Liver (tissue), 9 donors: ENCODE measurements around the gene RIC3. TPM values are rescaled to one million over a fixed set of nuclear protein-coding genes. Genes with fewer than 3 reads are reported as not detected.

ENCODE experiments used
- DNase-seq: peaks from one replicate; pipeline ENCODE4 v3.0.0-alpha.2; 2017; ENCODE audit warnings: low spot score
- H3K27ac ChIP-seq, 2 donors: one replicate each; pipeline ENCODE4 v1.7.0; 2013; ENCODE audit warnings: inconsistent platforms in 2 of 2, low read length in 2 of 2, control low read depth in 1 of 2, low read depth in 1 of 2, mild to moderate bottlenecking in 1 of 2
- H3K27me3 ChIP-seq, 4 donors: one replicate each; pipeline versions ENCODE4 v1.6.1 to v1.7.0; 2013; ENCODE audit warnings: low read length in 3 of 4, inconsistent platforms in 1 of 4, mild to moderate bottlenecking in 1 of 4, moderate library complexity in 1 of 4; ENCODE audit not compliant: control insufficient read depth in 4 of 4, insufficient read depth in 4 of 4
- H3K36me3 ChIP-seq, 4 donors: one replicate each; pipeline versions ENCODE4 v1.6.1 to v1.7.0; 2013; ENCODE audit warnings: low read length in 3 of 4, mild to moderate bottlenecking in 3 of 4, low read depth in 1 of 4, moderate library complexity in 1 of 4; ENCODE audit not compliant: control insufficient read depth in 4 of 4, insufficient read depth in 3 of 4
- H3K4me1 ChIP-seq, 4 donors: one replicate each; pipeline versions ENCODE4 v1.6.1 to v1.7.0; 2013; ENCODE audit warnings: low read length in 3 of 4, mild to moderate bottlenecking in 3 of 4, moderate library complexity in 1 of 4; ENCODE audit not compliant: control insufficient read depth in 4 of 4, insufficient read depth in 4 of 4
- H3K4me3 ChIP-seq, 3 donors: one replicate each; pipeline versions ENCODE4 v1.6.1 to v1.7.0; 2013; ENCODE audit warnings: low read length in 3 of 3, control low read depth in 1 of 3, low read depth in 1 of 3, mild to moderate bottlenecking in 1 of 3
- H3K9ac ChIP-seq, 2 donors: one replicate each; pipeline ENCODE4 v1.7.0; 2013; ENCODE audit warnings: low read length in 2 of 2, mild to moderate bottlenecking in 2 of 2, moderate library complexity in 2 of 2, control low read depth in 1 of 2, low read depth in 1 of 2
- H3K9me3 ChIP-seq, 4 donors: one replicate each; pipeline versions ENCODE4 v1.6.1 to v1.7.0; 2013; ENCODE audit warnings: low read length in 3 of 4; ENCODE audit not compliant: control insufficient read depth in 4 of 4
- EGR1 ChIP-seq, 2 donors: IDR thresholded peaks; 2 replicates each; pipeline ENCODE4 v1.6.1; 2016 to 2018; ENCODE audit warnings: antibody characterized with exemption in 2 of 2, low read depth in 2 of 2
- FOXA1 ChIP-seq: IDR thresholded peaks from 2 replicates; pipeline ENCODE4 v1.6.1; 2016; ENCODE audit warnings: antibody characterized with exemption
- GABPA ChIP-seq, 2 donors: IDR thresholded peaks in 1 of 2; conservative IDR thresholded peaks in 1 of 2; 2 replicates each; pipeline ENCODE4 v1.6.1; 2016; ENCODE audit warnings: antibody characterized with exemption in 2 of 2, mild to moderate bottlenecking in 1 of 2, moderate library complexity in 1 of 2
- HNF4A ChIP-seq, 2 donors: conservative IDR thresholded peaks; 2 replicates each; pipeline ENCODE4 v1.6.1; 2016; ENCODE audit warnings: antibody characterized with exemption in 2 of 2, mild to moderate bottlenecking in 2 of 2
- JUND ChIP-seq, 2 donors: IDR thresholded peaks; 2 replicates each; pipeline ENCODE4 v1.6.1; 2016; ENCODE audit warnings: antibody characterized with exemption in 2 of 2
- MAX ChIP-seq: IDR thresholded peaks from 2 replicates; pipeline ENCODE4 v1.6.1; 2016; ENCODE audit warnings: antibody characterized with exemption
- NR2F2 ChIP-seq: IDR thresholded peaks from 2 replicates; pipeline ENCODE4 v1.6.1; 2016; ENCODE audit warnings: antibody characterized with exemption
- RAD21 ChIP-seq, 2 donors: IDR thresholded peaks; 2 replicates each; pipeline ENCODE4 v1.6.1; 2016; ENCODE audit warnings: antibody characterized with exemption in 2 of 2, mild to moderate bottlenecking in 2 of 2
- REST ChIP-seq: IDR thresholded peaks from 2 replicates; pipeline ENCODE4 v1.6.1; 2016; ENCODE audit warnings: antibody characterized with exemption, mild to moderate bottlenecking
- RXRA ChIP-seq, 2 donors: IDR thresholded peaks; 2 replicates each; pipeline ENCODE4 v1.6.1; 2017 to 2018; ENCODE audit warnings: antibody characterized with exemption in 2 of 2, mild to moderate bottlenecking in 1 of 2
- SP1 ChIP-seq: IDR thresholded peaks from 2 replicates; pipeline ENCODE4 v1.6.1; 2018; ENCODE audit warnings: antibody characterized with exemption, mild to moderate bottlenecking
- TAF1 ChIP-seq: conservative IDR thresholded peaks from 2 replicates; pipeline ENCODE4 v1.6.1; 2016; ENCODE audit warnings: antibody characterized with exemption, mild to moderate bottlenecking
- WGBS: extraction: QIAGEN DNeasy Blood & Tissue Kit; methylation state at CpG from one replicate; pipeline ENCODE4 v1.1.7; 2013; 5-methylcytosine and 5-hydroxymethylcytosine counted together
- polyA plus RNA-seq, 2 donors: library from polyadenylated mRNA; stranded (reverse) in 1 of 2; unstranded in 1 of 2; fragments of 200-250 nt in 1 of 2; fragments of >200 nt in 1 of 2; fragmentation: Nextera tagmentation in 1 of 2; extraction: Ambion mirVana in 1 of 2; gene quantifications; one replicate each; pipeline versions ENCODE4 v1.2.1 to v1.2.3, GENCODE V29; 2013 to 2015
- total RNA-seq, 2 donors: library from RNA; depleted of rRNA; stranded (reverse); fragments of >200 nt; gene quantifications; one replicate each; pipeline ENCODE4 v1.2.3, GENCODE V29; 2014
- TF ChIP-seq, protein P1 (sequence below): fragments of 150-350 bp; IDR thresholded peaks from 2 replicates; pipeline ENCODE4 v1.5.1; 2017; ENCODE audit warnings: improper control_type of control experiment, low read depth, low read length; ENCODE audit not compliant: missing input control
- TF ChIP-seq, protein P2 (sequence below): IDR thresholded peaks from 2 replicates; pipeline ENCODE4 v1.6.1; 2016; ENCODE audit warnings: antibody characterized with exemption
- TF ChIP-seq, protein P3 (sequence below): IDR thresholded peaks from 2 replicates; pipeline ENCODE4 v1.6.1; 2016; ENCODE audit warnings: antibody characterized with exemption
- donor health status: healthy.
- donor health status: healthy.
- donor health status: healthy.
- donor health status: healthy.
- donor health status: healthy.

RIC3 gene
- total and polyA plus RNA-seq, 4 donors = 0.89 to 9.8 (median 4.5) TPM

GRCh38 chr11:8101421-8101820 lies 67.4 kb downstream of the RIC3 start:
- Histone ChIP-seq H3K9ac (no peak overlapping the region), H3K9me3 (no peaks in the 10 kb centered on the region), H3K27me3 (no peaks in the 10 kb centered on the region), H3K27ac (no peak overlapping the region), H3K4me1 (no peaks in the 10 kb centered on the region), H3K4me3 (no peak overlapping the region), H3K36me3 (peaks cover 0 to 3% (median 0%) of the 10 kb centered on the region in 4 donors)
- 93% methylated on average over 11 of the region's 11 CpGs for WGBS
- DNase-seq = peak; percentile 25
- TF ChIP-seq, protein P1, sequence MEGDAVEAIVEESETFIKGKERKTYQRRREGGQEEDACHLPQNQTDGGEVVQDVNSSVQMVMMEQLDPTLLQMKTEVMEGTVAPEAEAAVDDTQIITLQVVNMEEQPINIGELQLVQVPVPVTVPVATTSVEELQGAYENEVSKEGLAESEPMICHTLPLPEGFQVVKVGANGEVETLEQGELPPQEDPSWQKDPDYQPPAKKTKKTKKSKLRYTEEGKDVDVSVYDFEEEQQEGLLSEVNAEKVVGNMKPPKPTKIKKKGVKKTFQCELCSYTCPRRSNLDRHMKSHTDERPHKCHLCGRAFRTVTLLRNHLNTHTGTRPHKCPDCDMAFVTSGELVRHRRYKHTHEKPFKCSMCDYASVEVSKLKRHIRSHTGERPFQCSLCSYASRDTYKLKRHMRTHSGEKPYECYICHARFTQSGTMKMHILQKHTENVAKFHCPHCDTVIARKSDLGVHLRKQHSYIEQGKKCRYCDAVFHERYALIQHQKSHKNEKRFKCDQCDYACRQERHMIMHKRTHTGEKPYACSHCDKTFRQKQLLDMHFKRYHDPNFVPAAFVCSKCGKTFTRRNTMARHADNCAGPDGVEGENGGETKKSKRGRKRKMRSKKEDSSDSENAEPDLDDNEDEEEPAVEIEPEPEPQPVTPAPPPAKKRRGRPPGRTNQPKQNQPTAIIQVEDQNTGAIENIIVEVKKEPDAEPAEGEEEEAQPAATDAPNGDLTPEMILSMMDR = no peak
- TF ChIP-seq EGR1 (IDR thresholded peaks at IDR 0.05; ENCODE audit: low read depth in 2 of 2) = no peak
- TF ChIP-seq, protein P2, sequence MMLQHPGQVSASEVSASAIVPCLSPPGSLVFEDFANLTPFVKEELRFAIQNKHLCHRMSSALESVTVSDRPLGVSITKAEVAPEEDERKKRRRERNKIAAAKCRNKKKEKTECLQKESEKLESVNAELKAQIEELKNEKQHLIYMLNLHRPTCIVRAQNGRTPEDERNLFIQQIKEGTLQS = no peak
- TF ChIP-seq RAD21 (IDR thresholded peaks at IDR 0.05) = no peak
- TF ChIP-seq FOXA1 = no peak
- TF ChIP-seq REST = no peak
- TF ChIP-seq SP1 = no peak
- no peak for TF ChIP-seq GABPA (IDR thresholded peaks at IDR 0.05 in 1 of 2, conservative IDR thresholded peaks at IDR 0.05 in 1 of 2)
- no peak for TF ChIP-seq MAX
- TF ChIP-seq NR2F2 = no peak

DNA sequence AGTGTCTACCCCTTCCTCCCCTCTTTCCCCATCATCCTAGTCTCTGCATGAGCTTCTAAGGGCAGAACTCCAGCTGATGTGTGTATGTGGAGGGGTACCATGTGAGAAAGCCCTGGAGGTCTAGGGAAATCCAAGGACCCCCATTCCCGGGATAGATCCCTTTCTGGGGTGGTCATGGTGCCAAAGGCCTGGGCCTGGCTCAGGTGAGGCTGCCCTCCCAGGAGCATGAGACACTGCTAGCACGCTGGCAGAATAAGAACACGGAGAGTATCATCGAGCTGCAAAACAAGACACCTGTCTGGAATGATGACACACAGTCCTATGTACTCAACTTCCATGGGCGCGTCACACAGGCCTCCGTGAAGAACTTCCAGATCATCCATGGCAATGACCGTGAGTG lies 68.2 kb downstream of the RIC3 start:
- no peaks in the 10 kb centered on the region for H3K4me1 ChIP-seq
- WGBS = 92% methylated on average over 8 of the region's 8 CpGs
- peak; percentile 28 for DNase-seq
- no peak overlapping the region for H3K4me3 ChIP-seq
- no peak overlapping the region for H3K9ac ChIP-seq
- no peaks in the 10 kb centered on the region for H3K9me3 ChIP-seq
- TF ChIP-seq GABPA (IDR thresholded peaks at IDR 0.05 in 1 of 2, conservative IDR thresholded peaks at IDR 0.05 in 1 of 2) (no peak), RXRA (IDR thresholded peaks at IDR 0.05) (no peak), HNF4A (conservative IDR thresholded peaks at IDR 0.05) (no peak), RAD21 (IDR thresholded peaks at IDR 0.05) (no peak), TAF1 (no peak), JUND (IDR thresholded peaks at IDR 0.05) (no peak), SP1 (no peak), MAX (no peak)
- TF ChIP-seq, protein P2 = no peak
- TF ChIP-seq, protein P1 = no peak
- TF ChIP-seq, protein P3, sequence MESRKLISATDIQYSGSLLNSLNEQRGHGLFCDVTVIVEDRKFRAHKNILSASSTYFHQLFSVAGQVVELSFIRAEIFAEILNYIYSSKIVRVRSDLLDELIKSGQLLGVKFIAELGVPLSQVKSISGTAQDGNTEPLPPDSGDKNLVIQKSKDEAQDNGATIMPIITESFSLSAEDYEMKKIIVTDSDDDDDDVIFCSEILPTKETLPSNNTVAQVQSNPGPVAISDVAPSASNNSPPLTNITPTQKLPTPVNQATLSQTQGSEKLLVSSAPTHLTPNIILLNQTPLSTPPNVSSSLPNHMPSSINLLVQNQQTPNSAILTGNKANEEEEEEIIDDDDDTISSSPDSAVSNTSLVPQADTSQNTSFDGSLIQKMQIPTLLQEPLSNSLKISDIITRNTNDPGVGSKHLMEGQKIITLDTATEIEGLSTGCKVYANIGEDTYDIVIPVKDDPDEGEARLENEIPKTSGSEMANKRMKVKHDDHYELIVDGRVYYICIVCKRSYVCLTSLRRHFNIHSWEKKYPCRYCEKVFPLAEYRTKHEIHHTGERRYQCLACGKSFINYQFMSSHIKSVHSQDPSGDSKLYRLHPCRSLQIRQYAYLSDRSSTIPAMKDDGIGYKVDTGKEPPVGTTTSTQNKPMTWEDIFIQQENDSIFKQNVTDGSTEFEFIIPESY = no peak
- H3K36me3 ChIP-seq = peaks cover 0 to under 1% (median 0%) of the 10 kb centered on the region in 4 donors
- no peaks in the 10 kb centered on the region for H3K27me3 ChIP-seq
- no peak overlapping the region for H3K27ac ChIP-seq
